GM12801 (cell line): ENCODE results near the gene DYNLT2B.

Source experiments
- CTCF ChIP-seq: IDR thresholded peaks from one replicate; pipeline ENCODE4 v1.5.1; 2011; ENCODE audit warnings: control low read depth; ENCODE audit not compliant: insufficient read length; ENCODE audit errors: extremely low read depth

Gene DYNLT2B

GRCh38 chr3:196287440-196288140, 30.4 kb downstream of the DYNLT2B start, which contains the start of gene PCYT1A:
PCYT1A (minus strand) TSS chr3:196287726; CDS start chr3:196270531, 17,195 bp downstream.
- TF ChIP-seq CTCF, result no peak

GRCh38 chr3:196287090-196287439, 31.0 kb downstream of the DYNLT2B start:
- TF ChIP-seq CTCF, result no peak

- TF ChIP-seq CTCF, result no peak
Measured at GRCh38 chr3:196284396-196284795, 33.6 kb downstream of the DYNLT2B start.

- TF ChIP-seq CTCF, result no peak
Measured at GRCh38 chr3:196281962-196282361, 36.1 kb downstream of the DYNLT2B start.

DNA sequence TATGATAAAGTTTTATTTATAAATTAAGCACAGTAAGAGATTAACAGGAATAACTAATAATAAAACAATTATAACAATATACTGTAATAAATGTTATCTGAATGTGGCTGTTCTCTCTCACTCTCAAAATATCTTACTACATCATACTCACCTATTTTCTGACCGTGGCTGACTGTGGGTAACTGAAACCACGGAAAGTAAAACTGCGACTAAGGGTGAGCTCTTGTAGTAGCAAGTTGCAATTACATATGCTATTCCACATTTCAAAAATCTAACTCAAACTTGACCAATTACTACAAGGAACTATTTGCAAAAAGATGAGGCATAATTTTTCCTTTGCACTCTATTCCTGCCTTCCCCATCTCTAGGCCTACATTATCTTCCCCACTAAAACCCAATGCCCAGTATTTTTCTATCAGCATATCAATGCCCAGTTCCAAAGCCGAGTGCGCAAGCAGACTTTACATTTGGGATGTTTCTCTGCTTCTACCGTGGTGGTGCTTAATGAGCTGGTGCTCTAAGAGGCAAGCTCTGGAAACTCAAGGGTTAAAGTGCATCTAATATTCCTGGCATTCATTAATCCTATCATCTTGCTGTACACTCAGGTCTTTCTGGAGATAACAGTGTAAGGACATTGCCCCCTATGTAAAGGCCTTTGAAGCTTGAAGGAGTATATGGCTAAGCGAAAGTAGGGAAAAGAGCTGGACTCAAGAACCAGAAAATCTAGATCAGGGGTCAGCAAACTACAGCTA, 37.2 kb downstream of the DYNLT2B start:
- no peak for TF ChIP-seq CTCF

DNA sequence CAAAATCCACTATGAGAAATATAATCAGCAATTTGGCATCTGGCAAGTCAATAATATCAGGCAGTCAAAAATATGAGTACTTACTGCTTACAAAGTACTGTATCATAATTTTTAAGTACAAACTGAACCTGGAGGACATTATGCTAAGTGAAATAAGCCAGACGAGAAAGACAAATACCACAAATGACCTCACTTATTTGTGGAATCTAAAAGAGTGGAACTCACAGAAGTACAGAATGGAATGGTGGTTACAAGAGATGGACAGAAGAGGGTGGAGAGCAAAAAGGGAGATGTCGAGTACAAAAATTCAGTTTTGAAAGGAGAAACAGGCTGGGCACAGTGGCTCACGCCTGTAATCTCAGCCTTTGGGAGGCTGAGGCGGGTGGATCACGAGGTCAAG, 42.9 kb downstream of the DYNLT2B start:
- no peak for TF ChIP-seq CTCF

DNA sequence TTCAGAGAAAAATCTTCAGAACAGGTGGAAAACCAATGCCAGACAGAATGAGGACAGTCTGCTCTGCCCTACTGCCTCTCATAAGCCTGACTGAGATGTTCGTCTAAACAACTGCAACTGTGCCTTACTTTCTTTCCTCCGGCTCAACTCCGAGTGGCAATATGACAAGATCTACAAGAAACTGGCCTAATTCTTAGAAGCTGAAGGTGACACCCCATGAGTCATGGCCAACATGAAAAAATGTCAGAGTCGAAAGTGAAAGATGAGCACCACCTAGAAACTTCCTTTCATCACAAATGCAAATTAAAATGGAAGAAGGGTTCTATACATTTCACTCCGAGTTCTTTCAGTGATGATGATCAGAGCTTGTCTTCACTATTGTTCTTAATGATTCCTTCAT, 43.5 kb downstream of the DYNLT2B start:
- TF ChIP-seq CTCF, result no peak
